T-helper 2 cell treated with Interferon-gamma antibody and Interleukin-4, amounts not matched to agents 5 μg/mL and 100 μg/mL, for 36 hours (primary cell): ENCODE measurements around the gene OR52E1.

Experiments
- DNase-seq: peaks from one replicate; pipeline ENCODE4 v3.0.0; 2021; ENCODE audit warnings: low spot score
- H3K27ac Mint-ChIP-seq: one replicate; pipeline ENCODE4 v1.8.0; 2021; ENCODE audit warnings: mild to moderate bottlenecking, mixed read lengths
- H3K27me3 Mint-ChIP-seq: one replicate; pipeline ENCODE4 v1.8.0; 2021; ENCODE audit warnings: low read depth, mixed read lengths
- H3K36me3 Mint-ChIP-seq: one replicate; pipeline ENCODE4 v1.8.0; 2021; ENCODE audit warnings: low read depth, mixed read lengths
- H3K4me1 Mint-ChIP-seq: one replicate; pipeline ENCODE4 v1.8.0; 2021; ENCODE audit warnings: low read depth, mixed read lengths
- H3K4me3 Mint-ChIP-seq: one replicate; pipeline ENCODE4 v1.8.0; 2022; ENCODE audit warnings: mild to moderate bottlenecking, moderate library complexity, mixed read lengths
- H3K9me3 Mint-ChIP-seq: one replicate; pipeline ENCODE4 v1.8.0; 2021; ENCODE audit warnings: mixed read lengths

OR52E1 gene

DNA sequence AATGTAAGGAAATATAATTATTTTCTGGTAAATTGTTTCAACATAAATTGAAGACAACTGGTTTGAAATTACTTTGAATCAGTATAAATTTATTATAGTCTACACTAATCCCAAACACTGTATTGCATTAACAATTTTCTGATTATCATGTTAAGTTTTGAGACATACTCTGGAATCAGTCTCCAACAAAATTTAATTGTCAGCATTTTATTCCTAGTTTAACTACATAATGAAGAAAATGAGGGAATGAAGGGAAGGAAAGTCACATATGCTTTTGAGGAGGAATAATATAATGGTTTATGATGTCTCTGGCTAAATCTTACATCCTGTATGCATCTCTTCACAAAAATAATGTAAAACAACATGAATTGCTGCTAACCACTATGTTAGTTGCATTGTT, 14.2 kb downstream of the OR52E1 start:
- Mint-ChIP-seq H3K36me3 (no peaks in the 10 kb centered on the region), H3K9me3 (no peaks in the 10 kb centered on the region)

DNA sequence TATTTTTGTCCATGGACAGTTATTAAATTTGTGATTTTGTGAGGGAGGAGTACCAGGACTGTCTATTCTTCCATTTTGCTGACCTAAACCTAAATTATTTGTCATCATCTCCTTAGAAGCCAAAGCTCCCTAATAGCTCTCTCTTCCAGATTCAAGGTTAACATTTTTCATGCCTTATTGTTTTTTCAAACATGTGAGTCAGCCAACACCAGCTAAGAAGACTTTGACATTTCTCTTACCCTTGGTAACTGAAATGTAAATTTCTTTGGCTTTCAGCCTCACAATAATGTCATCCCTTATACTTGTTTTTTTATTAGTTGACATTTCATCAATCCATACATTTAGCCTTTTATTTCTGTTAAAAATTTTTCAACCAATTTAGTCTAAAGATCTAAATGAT, 19.2 kb downstream of the OR52E1 start:
- Mint-ChIP-seq H3K36me3 (no peaks in the 10 kb centered on the region), H3K27me3 (no peaks in the 10 kb centered on the region), H3K4me1 (no peaks in the 10 kb centered on the region), H3K27ac (no peak overlapping the region), H3K4me3 (no peak overlapping the region), H3K9me3 (no peaks in the 10 kb centered on the region)
- no peak for DNase-seq

More for the DNA sequence above, 14.2 kb downstream of the OR52E1 start:
- no peak overlapping the region for H3K27ac Mint-ChIP-seq
- DNase-seq, result no peak
- no peak overlapping the region for H3K4me3 Mint-ChIP-seq
- no peaks in the 10 kb centered on the region for H3K27me3 Mint-ChIP-seq
- no peaks in the 10 kb centered on the region for H3K4me1 Mint-ChIP-seq

DNA sequence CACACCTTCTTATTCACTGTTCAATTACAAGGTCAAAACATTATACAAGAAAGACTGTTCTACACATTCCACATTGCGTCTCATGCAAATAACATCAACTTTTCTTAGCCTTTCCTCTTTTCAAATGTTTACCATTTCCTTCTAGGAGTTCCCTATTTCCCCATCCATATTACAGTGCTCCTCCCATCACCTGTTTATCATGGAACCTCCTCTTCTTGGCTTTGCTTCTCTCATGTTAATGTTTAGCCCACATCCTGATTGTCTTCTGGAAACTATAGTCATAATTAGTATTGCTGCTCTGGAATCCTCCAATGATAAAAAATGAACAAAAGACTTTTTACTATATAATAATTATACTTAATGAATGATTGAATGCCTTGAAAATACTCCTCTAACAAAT, 21.3 kb downstream of the OR52E1 start:
- Mint-ChIP-seq H3K27ac (no peak overlapping the region), H3K4me3 (no peak overlapping the region), H3K4me1 (no peaks in the 10 kb centered on the region), H3K9me3 (no peaks in the 10 kb centered on the region), H3K27me3 (no peaks in the 10 kb centered on the region), H3K36me3 (no peaks in the 10 kb centered on the region)
- DNase-seq, result no peak

DNA sequence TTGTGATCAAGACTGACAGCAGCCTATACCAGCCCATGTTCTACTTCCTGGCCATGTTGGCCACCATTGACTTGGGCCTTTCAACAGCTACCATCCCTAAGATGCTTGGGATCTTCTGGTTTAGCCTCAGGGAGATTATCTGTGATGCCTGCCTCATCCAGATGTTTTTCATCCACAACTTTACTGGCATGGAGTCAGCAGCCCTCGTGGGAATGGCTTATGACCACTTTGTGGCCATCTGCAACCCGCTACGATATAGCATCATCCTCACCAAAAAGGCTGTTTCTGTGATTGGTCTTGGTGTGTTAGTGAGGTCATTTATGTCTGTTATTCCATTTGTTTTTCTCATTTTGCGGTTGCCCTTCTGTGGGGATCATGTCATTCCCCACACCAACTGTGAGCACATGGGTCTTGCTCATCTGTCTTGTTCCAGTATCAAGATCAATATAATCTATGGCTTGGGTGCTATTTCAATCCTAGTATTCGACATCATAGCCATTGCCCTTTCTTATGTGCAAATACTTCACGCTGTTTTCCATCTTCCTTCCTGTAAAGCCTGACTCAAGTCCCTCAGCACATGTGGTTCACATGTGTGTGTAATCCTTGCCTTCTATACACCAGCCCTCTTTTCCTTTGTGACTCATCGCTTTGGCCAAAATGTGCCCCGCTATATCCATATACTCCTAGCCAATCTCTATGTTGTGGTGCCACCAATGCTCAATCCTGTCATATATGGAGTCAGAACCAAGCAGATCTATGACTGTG, 23.6 kb downstream of the OR52E1 start:
- Mint-ChIP-seq H3K9me3 (no peaks in the 10 kb centered on the region), H3K4me3 (no peak overlapping the region), H3K4me1 (no peaks in the 10 kb centered on the region)

GRCh38 chr11:5096011-5096410, 26.6 kb downstream of the OR52E1 start:
- H3K9me3 Mint-ChIP-seq, result no peaks in the 10 kb centered on the region
- H3K4me3 Mint-ChIP-seq, result no peak overlapping the region
- H3K27me3 Mint-ChIP-seq, result no peaks in the 10 kb centered on the region
- no peak overlapping the region for H3K27ac Mint-ChIP-seq
- H3K4me1 Mint-ChIP-seq, result no peaks in the 10 kb centered on the region
- H3K36me3 Mint-ChIP-seq, result no peaks in the 10 kb centered on the region
- DNase-seq, result no peak

More for the DNA sequence above, 23.6 kb downstream of the OR52E1 start:
- Mint-ChIP-seq H3K36me3 (no peaks in the 10 kb centered on the region), H3K27ac (no peak overlapping the region), H3K27me3 (no peaks in the 10 kb centered on the region)
- DNase-seq, result no peak

DNA sequence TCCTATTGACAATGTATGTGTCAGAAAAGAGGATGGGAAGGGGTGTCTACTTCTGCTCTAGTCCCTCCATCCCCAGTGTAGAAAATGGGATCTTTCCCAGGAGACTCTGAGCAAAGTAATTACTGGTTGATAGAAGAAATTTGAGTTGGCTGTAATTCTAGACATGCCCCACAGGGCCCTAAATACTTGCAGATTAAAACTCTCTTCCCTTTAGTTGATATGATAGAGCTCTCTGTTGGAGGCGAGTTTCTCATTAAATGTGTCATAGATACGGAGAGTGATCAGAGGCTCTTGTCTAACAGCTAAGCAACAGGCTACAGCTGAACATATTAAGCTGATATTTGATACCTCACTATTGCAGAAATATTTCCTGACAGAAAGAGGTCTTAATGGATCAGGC, 32.9 kb downstream of the OR52E1 start:
- Mint-ChIP-seq H3K27me3 (no peaks in the 10 kb centered on the region), H3K9me3 (no peaks in the 10 kb centered on the region), H3K4me3 (no peak overlapping the region), H3K36me3 (no peaks in the 10 kb centered on the region), H3K4me1 (no peaks in the 10 kb centered on the region), H3K27ac (no peak overlapping the region)
- DNase-seq, result no peak

DNA sequence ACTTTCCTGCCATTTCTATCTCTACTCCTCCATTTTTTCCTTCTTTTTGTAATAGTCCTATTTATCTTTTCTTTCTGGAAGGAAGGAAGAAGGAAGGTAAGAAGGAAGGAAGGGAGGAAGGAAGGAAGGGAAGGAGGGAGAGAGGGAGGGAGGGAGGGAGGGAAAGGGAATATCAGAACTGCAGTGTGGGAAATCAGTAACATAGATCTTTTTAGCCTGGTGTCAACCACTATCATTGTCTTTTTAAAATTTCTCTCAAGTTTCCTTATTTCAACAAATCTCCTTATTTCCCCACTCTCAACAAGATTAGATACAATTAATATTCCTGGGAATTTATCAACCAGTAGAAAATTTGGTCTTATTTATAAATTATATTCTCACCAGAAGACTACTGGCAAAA, 33.7 kb downstream of the OR52E1 start:
- Mint-ChIP-seq H3K36me3 (no peaks in the 10 kb centered on the region), H3K9me3 (no peaks in the 10 kb centered on the region), H3K4me3 (no peak overlapping the region), H3K4me1 (no peaks in the 10 kb centered on the region), H3K27me3 (no peaks in the 10 kb centered on the region), H3K27ac (no peak overlapping the region)
- no peak for DNase-seq

GRCh38 chr11:5107285-5107684, 37.9 kb downstream of the OR52E1 start:
- Mint-ChIP-seq H3K4me1 (no peaks in the 10 kb centered on the region), H3K4me3 (no peak overlapping the region), H3K27me3 (no peaks in the 10 kb centered on the region), H3K27ac (no peak overlapping the region), H3K9me3 (no peaks in the 10 kb centered on the region), H3K36me3 (no peaks in the 10 kb centered on the region)
- DNase-seq, result no peak

DNA sequence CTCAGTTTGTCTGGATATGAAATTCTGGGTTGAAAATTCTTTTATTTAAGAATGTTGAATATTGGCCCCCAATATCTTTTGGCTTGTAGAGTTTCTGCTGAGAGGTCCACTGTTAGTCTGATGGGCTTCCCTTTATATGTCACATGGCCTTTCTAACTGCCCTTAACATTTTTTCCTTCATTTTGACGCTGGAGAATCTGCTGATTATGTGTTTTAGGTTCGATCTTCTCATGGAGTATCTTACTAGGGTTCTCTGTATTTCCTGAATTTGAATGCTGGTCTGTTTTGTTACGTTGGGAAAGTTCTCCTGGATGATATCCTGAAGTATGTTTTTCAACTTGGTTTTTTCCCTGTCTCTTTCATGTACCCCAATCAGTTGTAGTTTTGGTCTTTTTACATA, 46.0 kb downstream of the OR52E1 start:
- Mint-ChIP-seq H3K4me1 (no peaks in the 10 kb centered on the region), H3K4me3 (no peak overlapping the region), H3K27me3 (no peaks in the 10 kb centered on the region), H3K9me3 (no peaks in the 10 kb centered on the region), H3K36me3 (no peaks in the 10 kb centered on the region), H3K27ac (no peak overlapping the region)
- DNase-seq, result no peak

- no peak for DNase-seq
- Mint-ChIP-seq H3K36me3 (no peaks in the 10 kb centered on the region), H3K4me1 (no peaks in the 10 kb centered on the region), H3K9me3 (no peaks in the 10 kb centered on the region), H3K4me3 (no peak overlapping the region), H3K27ac (no peak overlapping the region), H3K27me3 (no peaks in the 10 kb centered on the region)
These were observed 48.2 kb downstream of the OR52E1 start for GRCh38 chr11:5117588-5117987.

DNA sequence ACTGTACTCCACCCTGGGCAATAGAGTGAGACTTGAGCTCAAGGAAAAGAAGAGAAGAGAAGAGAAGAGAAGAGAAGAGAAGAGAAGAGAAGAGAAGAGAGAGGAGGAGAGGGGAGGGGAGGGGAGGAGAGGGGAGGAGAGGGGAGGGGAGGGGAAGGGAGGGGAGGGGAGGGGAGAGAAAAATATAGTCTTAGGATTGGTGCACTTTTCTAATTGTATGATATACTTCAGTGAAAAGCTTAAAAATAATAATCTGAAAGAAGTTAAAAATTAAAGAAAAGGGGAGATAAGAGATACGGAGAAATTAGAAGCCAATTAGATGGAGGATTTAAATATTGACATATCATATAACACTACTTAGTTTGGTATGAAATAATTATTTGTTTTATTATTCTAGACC, 49.5 kb downstream of the OR52E1 start:
- no peaks in the 10 kb centered on the region for H3K36me3 Mint-ChIP-seq
- H3K27me3 Mint-ChIP-seq, result no peaks in the 10 kb centered on the region
- H3K9me3 Mint-ChIP-seq, result no peaks in the 10 kb centered on the region
- no peak overlapping the region for H3K27ac Mint-ChIP-seq
- no peak overlapping the region for H3K4me3 Mint-ChIP-seq
- DNase-seq, result no peak
- no peaks in the 10 kb centered on the region for H3K4me1 Mint-ChIP-seq
